DOHH2 (cell line): ENCODE data around the gene MYBL2.

ENCODE experiments used
- H3F3A ChIP-seq: fragments of 200-600 bp; sonication (generic), shearing (Covaris generic); 2 replicates; pipeline ENCODE4 v1.6.0; 2016; ENCODE audit warnings: antibody characterized with exemption, mild to moderate bottlenecking; ENCODE audit not compliant: control insufficient read depth, insufficient read depth
- H3K27ac ChIP-seq: fragments of 200-600 bp; sonication (generic); 2 replicates; pipeline ENCODE4 v1.5.1; 2014; ENCODE audit warnings: low read depth, mild to moderate bottlenecking, low read length, moderate library complexity
- H3K27me3 ChIP-seq: fragments of 200-600 bp; sonication (generic); 2 replicates; pipeline ENCODE4 v1.6.1; 2014; ENCODE audit warnings: mild to moderate bottlenecking, low read length, mixed read lengths; ENCODE audit not compliant: control insufficient read depth
- H3K36me3 ChIP-seq: fragments of 200-600 bp; sonication (generic); 2 replicates; pipeline ENCODE4 v1.6.1; 2014; ENCODE audit warnings: mild to moderate bottlenecking, low read length, moderate library complexity, mixed read lengths; ENCODE audit not compliant: control insufficient read depth
- H3K4me1 ChIP-seq: fragments of 200-600 bp; sonication (generic); 2 replicates; pipeline ENCODE4 v1.6.1; 2014; ENCODE audit warnings: mild to moderate bottlenecking, low read length, mixed read lengths; ENCODE audit not compliant: control insufficient read depth
- H3K4me2 ChIP-seq: fragments of 200-600 bp; sonication (generic); 2 replicates; pipeline ENCODE4 v1.6.0; 2014; ENCODE audit warnings: mild to moderate bottlenecking, low read length, moderate library complexity
- H3K4me3 ChIP-seq: fragments of 200-600 bp; sonication (generic); 2 replicates; pipeline ENCODE4 v1.5.1; 2014; ENCODE audit warnings: mild to moderate bottlenecking, low read length, mixed read lengths
- H3K79me2 ChIP-seq: fragments of 200-600 bp; sonication (generic); 2 replicates; pipeline ENCODE4 v1.6.1; 2014; ENCODE audit warnings: mild to moderate bottlenecking, low read length, mixed read lengths; ENCODE audit not compliant: control insufficient read depth
- H3K9me2 ChIP-seq: fragments of 200-600 bp; sonication (generic); replicated peaks from 2 replicates; pipeline ENCODE4 v1.6.1; 2014; ENCODE audit warnings: mild to moderate bottlenecking, low read length, mixed read lengths; ENCODE audit not compliant: control insufficient read depth
- H3K9me3 ChIP-seq: fragments of 200-600 bp; sonication (generic); 2 replicates; pipeline ENCODE4 v1.6.1; 2014; ENCODE audit warnings: antibody characterized with exemption, low read length, mixed read lengths; ENCODE audit not compliant: control insufficient read depth, insufficient read depth
- H4K20me1 ChIP-seq: fragments of 200-600 bp; sonication (generic); 2 replicates; pipeline ENCODE4 v1.6.0; 2014; ENCODE audit warnings: low read depth, mild to moderate bottlenecking, antibody characterized with exemption, low read length, moderate library complexity; ENCODE audit not compliant: control insufficient read depth, insufficient read depth
- CTCF ChIP-seq: fragments of 200-600 bp; sonication (generic); IDR thresholded peaks from one replicate; pipeline ENCODE4 v1.5.1; 2014; ENCODE audit warnings: antibody characterized with exemption, mild to moderate bottlenecking, low read depth, low read length; ENCODE audit not compliant: poor library complexity, severe bottlenecking
- EZH2phosphoT487 ChIP-seq: fragments of 200-600 bp; sonication (generic); IDR thresholded peaks from 2 replicates; pipeline ENCODE4 v1.6.1; 2017; ENCODE audit warnings: borderline replicate concordance, mild to moderate bottlenecking, antibody characterized with exemption, low read length, moderate library complexity, mixed read lengths

MYBL2 gene

GRCh38 chr20:43686820-43687219 lies 19.9 kb downstream of the MYBL2 start:
- no peak overlapping the region for H3K4me2 ChIP-seq
- peaks cover 4% of the 10 kb centered on the region for H3F3A ChIP-seq
- H3K4me1 ChIP-seq = peaks cover 15% of the 10 kb centered on the region
- peaks cover 84% of the 10 kb centered on the region for H3K36me3 ChIP-seq
- peaks cover 62% of the 10 kb centered on the region for H3K79me2 ChIP-seq
- no peaks in the 10 kb centered on the region for H3K27me3 ChIP-seq
- no peak for TF ChIP-seq CTCF
- TF ChIP-seq EZH2phosphoT487 = no peak
- H3K27ac ChIP-seq = no peak overlapping the region
- no peak overlapping the region for H3K4me3 ChIP-seq
- no peaks in the 10 kb centered on the region for H3K9me3 ChIP-seq
- no peaks in the 10 kb centered on the region for H3K9me2 ChIP-seq
- H4K20me1 ChIP-seq = peaks cover 10% of the 10 kb centered on the region

- Histone ChIP-seq H3K4me1 (no peaks in the 10 kb centered on the region), H3K27me3 (no peaks in the 10 kb centered on the region), H3K9me2 (no peaks in the 10 kb centered on the region), H4K20me1 (peaks cover 3% of the 10 kb centered on the region; the same call in 1 of the 2 replicates), H3K79me2 (peaks cover 59% of the 10 kb centered on the region), H3K4me3 (no peak overlapping the region), H3K36me3 (peaks cover 83% of the 10 kb centered on the region), H3F3A (no peaks in the 10 kb centered on the region), H3K4me2 (no peak overlapping the region), H3K9me3 (no peaks in the 10 kb centered on the region), H3K27ac (no peak overlapping the region)
- TF ChIP-seq EZH2phosphoT487 = no peak
- no peak for TF ChIP-seq CTCF
Measured at GRCh38 chr20:43689165-43689564, 22.3 kb downstream of the MYBL2 start.

- H3K27ac ChIP-seq = no peak overlapping the region
- peaks cover 59% of the 10 kb centered on the region for H3K79me2 ChIP-seq
- H3K4me2 ChIP-seq = no peak overlapping the region
- no peaks in the 10 kb centered on the region; the same call in 1 of the 2 replicates for H3F3A ChIP-seq
- H3K4me1 ChIP-seq = no peaks in the 10 kb centered on the region
- H3K4me3 ChIP-seq = no peak overlapping the region
- H3K9me2 ChIP-seq = no peaks in the 10 kb centered on the region
- H3K9me3 ChIP-seq = no peaks in the 10 kb centered on the region
- no peaks in the 10 kb centered on the region for H3K27me3 ChIP-seq
- no peak for TF ChIP-seq EZH2phosphoT487
- no peak for TF ChIP-seq CTCF
- peaks cover 3% of the 10 kb centered on the region; the same call in 1 of the 2 replicates for H4K20me1 ChIP-seq
- H3K36me3 ChIP-seq = peaks cover 86% of the 10 kb centered on the region
Measured at GRCh38 chr20:43690943-43691598, 24.2 kb downstream of the MYBL2 start.
